LNCaP clone FGC (cell line): ENCODE results near the gene INPP4B.
A peak's percentile ranks its signal among the peaks of the same experiment; 100 is the strongest.

Source experiments
- DNase-seq: peaks from one replicate; pipeline ENCODE4 v3.0.0-alpha.2; 2011; ENCODE audit warnings: low read depth
- H3K4me3 ChIP-seq: 2 replicates; pipeline ENCODE4 v1.5.1; 2011; ENCODE audit warnings: mild to moderate bottlenecking, low read depth, low read length, control low read depth
- CTCF ChIP-seq: IDR thresholded peaks from 2 replicates; pipeline ENCODE4 v1.5.1; 2012; ENCODE audit warnings: mild to moderate bottlenecking; ENCODE audit not compliant: control insufficient read depth, insufficient read depth; ENCODE audit errors: extremely low read depth

INPP4B gene

DNA sequence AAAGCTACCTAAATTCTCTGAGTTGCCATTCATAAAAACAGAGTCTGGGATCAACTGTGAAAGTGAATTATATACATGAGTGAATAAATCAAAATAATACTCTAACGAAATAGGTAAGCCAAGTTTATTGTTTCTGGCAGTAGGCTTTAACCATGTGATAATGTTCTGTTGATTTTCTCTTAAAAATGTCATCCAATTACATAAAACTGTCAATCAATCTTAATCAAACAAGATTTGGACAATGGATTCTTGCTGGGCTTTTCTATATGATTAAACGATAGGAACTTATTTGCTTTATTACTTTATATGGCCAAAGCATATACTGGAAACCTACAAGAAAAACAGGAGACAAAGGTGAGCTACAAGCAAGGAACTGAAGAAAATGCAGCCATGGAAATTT is 148.8 kb downstream of the INPP4B start:
- TF ChIP-seq CTCF, result no peak
- no peak overlapping the region for H3K4me3 ChIP-seq
- peak; percentile 90 for DNase-seq

- no peak for DNase-seq
- TF ChIP-seq CTCF, result no peak
- H3K4me3 ChIP-seq, result no peak overlapping the region
These were observed 149.6 kb downstream of the INPP4B start for GRCh38 chr4:142696334-142697122.

DNA sequence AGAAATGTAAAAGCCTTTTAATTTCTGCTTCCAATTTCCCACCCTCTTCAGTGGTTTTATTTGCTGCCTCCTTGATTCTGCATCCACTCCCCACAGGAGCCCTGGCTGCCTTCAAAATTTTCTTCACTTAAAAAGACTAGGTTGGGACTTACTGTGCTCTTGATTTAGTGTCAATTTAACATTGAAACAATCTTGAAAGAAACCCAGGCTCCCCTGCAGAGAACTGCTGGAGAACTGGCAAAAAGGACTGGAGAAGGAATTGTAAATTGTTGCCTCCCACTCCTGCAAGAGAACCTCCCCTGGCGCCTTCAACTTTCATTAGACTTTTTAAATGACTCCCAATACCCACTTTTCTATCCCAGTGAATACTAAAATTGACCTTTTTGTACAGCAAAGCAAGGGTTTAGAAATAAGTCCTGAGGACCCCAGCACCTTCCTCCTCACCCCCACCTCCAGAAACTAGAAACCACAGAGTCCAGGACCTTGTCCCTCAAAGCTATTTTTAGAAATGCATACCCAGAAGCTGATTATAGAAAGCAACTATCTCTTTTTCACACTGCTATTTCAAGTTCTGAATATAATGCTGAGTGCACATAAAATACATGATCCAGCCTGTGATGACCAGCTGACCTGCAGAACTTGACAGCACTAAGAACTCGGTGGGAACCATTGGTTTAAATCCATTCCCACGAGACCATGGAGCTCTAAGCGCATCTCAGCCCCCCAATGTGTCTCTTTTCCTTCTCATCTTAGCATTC is 155.5 kb downstream of the INPP4B start:
- no peak for TF ChIP-seq CTCF
- DNase-seq, result no peak
- H3K4me3 ChIP-seq, result no peak overlapping the region

GRCh38 chr4:142687547-142688275 is 158.4 kb downstream of the INPP4B start:
- DNase-seq, result no peak
- TF ChIP-seq CTCF, result no peak
- no peak overlapping the region for H3K4me3 ChIP-seq

DNA sequence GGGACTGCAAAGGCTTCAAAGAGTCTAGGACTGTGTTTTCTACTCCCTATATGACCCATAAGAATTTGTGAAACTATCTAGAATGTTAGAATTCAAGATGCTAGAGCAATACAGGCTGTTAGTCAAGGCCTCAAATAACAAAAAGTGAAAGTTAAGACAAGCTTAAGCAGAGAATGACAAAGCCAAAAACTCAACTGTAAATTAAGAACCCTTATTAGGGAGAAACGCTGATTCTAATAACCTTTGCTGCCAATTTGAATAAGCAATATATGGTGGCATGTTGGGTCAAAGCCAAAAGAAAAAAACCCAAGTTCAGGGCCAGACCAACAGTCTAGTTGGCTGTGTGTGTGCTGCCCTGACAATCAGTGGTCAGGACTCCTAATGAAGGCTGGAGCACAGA is 160.0 kb downstream of the INPP4B start:
- DNase-seq, result no peak
- no peak overlapping the region for H3K4me3 ChIP-seq
- TF ChIP-seq CTCF, result no peak

DNA sequence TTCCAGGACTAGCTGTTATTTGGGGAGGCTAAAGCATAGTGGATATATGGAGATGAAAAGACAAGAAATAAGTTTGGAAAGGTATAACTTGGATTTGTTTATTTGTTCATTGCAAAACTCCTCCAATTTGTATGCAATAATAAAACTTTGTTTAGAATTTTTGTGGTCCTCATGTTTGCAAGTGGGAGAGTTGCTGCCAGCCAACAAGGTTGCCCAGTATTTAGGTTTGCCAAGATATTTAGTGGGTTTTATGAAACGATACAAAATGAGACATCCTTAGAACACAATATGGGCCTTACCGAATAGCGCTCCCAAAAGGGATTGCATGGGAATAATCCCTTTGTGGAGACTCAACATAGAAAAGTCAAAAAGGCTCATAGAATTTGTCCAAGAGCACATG is 162.1 kb downstream of the INPP4B start:
- DNase-seq, result no peak
- no peak for TF ChIP-seq CTCF
- no peak overlapping the region for H3K4me3 ChIP-seq
